ENCODE measurements around the gene PRPF6.

The PRPF6 gene

GRCh38 chr20:63945031-63945658 lies 35.8 kb upstream of the PRPF6 start:
- ATAC-seq = no peak
- DNase-seq = peak; percentile 2

DNA sequence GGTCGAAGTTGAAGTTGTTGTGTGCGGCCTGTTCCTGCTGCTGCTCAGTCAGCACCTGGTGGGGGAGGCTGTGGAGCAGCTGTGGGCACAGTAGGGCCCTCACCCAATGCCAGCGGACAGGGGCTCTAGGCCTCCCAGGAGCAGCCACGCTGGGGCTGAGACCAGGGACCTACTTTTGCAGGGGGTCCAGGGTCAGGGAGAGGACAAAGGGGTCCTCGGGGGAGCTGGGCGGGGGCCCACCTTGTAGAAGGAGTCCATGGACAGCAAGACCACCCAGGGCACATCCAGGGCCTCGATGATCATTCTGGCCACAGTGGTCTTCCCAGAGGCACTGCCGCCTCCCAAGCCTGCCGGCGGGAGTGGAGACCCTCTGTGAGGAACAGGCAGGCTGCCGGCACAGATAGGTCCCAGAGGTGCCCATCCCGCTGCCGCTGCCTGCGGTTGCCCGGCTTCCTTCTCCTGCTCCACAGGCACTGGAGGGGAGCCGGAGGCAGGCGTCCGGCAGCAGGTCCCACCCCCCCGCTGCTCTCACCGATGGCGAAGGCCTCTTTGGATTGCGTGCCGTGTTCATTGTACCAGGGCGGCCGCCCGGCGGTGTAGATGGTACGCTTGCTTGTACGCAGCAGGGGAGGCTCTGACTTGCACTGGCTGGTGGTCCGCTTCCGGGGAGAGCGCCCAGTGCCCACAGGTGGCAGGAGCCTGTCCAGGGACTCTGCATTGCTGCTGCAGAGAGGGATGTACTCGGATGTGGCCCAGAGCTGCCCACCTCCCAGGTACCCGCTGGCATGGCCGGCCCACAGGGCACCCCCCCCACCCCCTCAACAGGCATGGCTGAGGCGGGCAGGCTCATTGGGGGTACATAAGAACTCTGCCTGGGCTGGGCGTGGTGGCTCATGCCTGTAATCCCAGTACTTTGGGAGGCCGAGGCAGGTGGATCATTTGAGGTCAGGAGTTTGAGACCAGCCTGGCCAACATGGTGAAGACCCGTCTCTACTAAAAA lies 34.7 kb upstream of the PRPF6 start:
- DNase-seq (peak; percentile 3), ATAC-seq (no peak)

DNA sequence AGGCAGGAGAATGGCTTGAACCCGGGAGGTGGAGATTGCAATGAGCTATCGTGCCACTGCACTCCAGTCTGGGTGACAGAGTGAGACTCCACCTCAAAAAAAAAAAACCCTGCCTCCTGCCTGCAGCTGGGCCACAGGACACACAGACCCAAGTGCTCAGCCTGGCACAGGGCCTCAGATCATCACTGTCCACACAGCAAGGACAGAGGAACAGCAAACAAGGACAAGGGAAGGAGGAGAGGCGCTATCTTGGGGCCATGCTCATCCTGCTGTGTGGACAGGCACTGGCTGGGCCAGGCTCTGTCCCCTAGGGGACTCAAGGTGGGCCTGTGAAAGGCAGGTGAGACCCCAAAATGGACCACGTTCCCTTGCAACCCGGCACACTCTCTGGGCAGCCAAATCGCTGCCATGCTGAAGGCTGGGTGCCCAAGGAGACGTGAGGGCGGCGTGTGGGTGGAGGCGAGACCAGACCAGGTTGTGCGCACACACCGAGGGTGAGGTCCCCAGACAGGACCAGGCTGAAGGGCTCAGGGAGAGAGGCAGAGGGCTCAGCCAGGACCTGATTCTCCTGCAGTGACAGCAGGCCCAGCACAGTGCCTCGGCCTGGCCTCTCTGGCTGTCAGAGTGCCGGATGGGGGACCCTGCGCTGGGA lies 33.8 kb upstream of the PRPF6 start:
- ATAC-seq (no peak), DNase-seq (no peak)

DNA sequence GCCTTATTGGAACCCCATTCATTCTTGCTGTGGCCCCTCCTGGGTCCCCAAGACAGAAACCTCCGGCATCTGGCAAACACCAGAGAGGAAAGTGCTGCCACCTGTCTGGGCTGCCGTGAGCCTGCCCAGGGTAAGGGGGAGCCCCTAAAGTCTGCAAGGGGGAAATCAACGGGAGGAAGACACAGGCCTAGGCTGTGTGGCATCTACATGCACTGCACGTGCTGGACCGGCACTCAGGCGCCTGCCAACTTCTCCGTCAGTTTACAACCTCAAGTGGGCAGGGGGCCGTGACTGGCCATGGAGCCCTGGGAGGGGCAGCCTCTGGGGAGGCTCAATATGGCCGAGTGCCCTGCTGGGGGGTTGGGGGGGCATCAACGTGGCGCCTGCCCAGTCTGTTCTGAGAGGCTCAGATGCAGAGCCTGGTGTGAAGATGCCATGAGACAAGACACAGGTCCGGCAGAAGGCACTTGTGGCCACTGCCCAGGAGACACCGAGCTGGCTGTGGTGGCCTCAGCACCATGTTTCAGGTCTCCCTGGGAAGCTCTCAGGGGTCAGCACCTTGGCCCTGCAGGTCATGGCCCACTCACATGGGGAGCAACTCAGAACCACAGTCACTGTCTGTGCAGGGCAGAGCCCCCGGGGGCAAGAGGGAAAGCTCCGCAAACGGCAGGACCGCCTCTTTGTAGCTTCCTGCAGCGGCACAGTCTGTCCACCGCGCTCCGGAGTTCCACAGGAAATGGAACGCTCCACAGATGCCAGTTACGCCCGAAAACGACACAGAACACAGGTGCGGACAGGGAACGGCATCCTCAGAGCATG lies 33.1 kb upstream of the PRPF6 start:
- DNase-seq (peak; percentile 39), ATAC-seq (peak; percentile 54)

GRCh38 chr20:63950701-63951397 lies 30.1 kb upstream of the PRPF6 start:
- ATAC-seq (no peak), DNase-seq (no peak)

DNA sequence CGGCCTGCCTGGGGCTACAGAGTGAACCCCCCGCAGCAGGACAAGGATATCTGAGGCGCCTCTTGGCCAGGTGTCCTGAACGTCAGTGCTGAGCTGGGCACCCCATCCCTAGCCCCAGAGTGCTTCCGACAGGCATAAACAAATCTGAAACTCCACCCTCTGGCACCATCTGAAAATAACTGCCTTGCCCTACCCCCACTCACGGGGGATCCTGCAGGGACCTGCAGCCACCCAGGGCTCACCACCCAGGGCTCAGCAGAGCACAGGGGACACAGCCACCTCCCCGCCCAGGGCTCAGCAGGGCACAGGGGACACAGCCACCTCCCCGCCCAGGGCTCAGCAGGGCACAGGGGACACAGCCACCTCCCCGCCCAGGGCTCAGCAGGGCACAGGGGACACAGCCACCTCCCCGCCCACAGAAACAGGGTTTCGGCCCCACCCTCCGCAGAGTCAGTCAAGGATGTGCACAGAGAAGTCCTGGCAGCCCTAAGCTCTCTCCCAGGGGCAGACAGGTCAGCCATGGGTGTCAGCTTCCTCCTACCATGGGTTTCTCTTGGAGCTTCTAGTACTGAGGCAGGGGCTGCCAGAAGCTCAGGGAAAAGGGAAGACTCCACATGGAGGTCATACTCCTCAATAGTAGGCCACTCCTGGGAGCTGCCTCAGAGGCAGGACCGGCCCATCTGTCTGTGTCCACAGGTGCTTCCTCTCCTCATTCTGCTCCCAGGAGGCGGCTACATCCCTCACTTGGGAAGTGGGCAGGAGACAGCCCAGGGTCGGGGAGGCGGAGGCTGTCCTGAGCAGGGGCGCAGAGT lies 29.3 kb upstream of the PRPF6 start:
- DNase-seq (no peak), ATAC-seq (no peak)

DNA sequence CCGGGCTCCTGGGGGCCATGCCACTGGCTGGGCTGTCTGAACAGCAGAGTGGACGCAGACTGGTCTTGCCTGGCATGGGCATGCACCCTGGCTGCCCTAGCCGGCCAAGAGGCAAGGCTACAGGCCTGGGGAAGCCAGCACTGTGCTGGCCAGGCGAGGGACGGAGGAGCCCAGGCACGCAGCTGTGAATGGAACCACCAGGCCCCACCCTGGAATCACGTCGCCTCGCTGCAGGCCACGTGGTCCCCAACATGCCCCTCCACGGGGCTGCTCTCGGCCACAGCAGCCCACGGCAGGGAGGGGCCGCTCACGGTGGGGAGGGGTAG lies 28.8 kb upstream of the PRPF6 start:
- ATAC-seq = no peak
- no peak for DNase-seq

DNA sequence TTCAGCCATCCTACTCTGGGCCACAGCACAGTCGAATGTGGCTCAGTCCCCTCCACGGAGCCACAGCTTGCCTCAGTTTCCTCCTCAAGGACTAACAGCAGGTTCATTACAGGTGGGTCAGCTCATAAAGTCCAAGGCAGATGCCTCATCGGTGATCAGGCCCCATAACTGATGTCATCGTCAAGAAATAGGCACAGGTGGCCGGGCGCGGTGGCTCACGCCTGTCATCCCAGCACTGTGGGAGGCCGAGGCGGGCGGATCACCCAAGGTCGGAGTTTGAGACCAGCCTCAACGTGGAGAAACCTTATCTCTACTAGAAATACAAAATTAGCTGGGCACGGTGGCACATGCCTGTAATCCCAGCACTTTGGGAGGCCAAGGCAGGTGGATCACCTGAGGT lies 28.2 kb upstream of the PRPF6 start:
- ATAC-seq (no peak), DNase-seq (no peak)

DNA sequence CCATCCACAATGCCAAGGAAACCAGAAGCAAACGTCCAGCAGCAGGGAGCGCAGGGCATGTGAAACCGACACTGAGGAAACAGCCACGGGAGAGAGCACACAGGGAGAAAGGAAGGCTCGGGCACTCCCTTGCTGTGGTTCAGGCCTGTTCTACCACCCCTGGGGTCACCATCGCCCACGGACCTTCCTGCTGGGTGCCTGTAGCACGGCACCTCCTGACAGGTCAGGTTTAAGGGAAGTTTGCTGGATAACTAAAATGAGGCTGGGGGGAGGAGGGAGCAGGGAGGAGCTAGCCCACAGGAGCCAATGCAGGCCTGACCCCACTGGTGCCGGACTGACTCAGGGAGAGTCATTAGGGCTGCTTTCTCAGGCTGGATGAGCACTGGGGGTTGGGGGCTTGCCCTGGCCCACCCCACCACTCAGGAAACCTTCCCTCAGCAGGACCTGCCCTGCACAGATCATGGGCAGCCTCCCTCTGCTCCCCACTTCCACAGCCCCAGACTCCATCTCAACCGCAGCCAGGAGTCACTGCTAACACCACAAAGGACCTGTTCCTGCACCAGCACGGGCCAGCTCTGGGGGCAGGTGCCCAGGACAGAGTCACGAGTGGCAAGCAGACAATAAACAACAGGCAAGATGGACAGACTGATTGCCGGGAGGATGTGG lies 27.0 kb upstream of the PRPF6 start:
- DNase-seq (no peak), ATAC-seq (no peak)

DNA sequence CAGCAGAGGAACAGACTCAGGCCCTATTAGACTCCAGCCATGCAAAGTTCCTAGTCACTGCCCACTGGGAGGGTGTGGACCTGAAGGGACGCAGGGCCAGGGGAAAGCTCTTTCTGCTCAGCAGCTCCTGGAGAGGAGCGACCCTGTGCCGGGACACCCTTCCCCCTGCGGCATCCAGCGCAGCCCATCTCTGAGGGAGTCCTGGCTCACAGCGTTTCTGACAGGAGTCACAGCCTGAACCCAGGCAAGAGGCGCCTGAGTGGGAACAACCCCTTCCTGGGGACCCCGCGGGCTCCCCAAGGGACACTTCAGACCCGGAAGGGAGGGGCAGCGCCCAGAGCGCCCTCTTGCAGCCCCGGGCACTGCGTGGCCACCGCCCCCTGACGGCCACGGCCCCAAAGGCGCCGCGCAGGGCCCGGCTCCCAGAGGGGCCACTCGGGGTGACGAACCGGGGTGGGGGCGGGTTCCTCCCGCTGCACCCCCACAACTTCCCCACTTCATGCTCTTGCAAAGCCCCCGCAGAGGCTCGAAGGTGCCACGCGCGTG lies 25.6 kb upstream of the PRPF6 start:
- peak; percentile 55 for DNase-seq
- no peak for ATAC-seq

- ATAC-seq = peak; percentile 83
- peak; percentile 90 for DNase-seq
Measured at GRCh38 chr20:63955827-63956663, 24.9 kb upstream of the PRPF6 start, which contains the start of gene UCKL1. UCKL1 (minus strand) TSS chr20:63956416; CDS start chr20:63956372, 44 bp downstream.

DNA sequence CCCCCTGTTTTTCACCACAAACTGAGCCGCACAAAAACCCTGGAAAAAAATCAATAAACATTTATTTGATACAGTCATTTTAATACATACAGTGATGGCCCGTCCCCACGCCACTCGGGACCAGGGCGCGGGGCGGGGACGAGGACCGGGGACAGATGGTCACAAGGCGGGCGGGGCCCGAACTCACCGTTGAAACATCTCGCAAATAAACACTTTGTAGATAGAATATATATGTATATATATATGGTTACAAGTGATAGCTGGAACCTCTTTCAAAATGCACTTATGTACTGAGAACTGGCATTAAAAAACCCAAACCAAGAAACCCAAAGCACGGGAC lies 24.3 kb upstream of the PRPF6 start:
- DNase-seq (no peak), ATAC-seq (peak; percentile 1)

DNA sequence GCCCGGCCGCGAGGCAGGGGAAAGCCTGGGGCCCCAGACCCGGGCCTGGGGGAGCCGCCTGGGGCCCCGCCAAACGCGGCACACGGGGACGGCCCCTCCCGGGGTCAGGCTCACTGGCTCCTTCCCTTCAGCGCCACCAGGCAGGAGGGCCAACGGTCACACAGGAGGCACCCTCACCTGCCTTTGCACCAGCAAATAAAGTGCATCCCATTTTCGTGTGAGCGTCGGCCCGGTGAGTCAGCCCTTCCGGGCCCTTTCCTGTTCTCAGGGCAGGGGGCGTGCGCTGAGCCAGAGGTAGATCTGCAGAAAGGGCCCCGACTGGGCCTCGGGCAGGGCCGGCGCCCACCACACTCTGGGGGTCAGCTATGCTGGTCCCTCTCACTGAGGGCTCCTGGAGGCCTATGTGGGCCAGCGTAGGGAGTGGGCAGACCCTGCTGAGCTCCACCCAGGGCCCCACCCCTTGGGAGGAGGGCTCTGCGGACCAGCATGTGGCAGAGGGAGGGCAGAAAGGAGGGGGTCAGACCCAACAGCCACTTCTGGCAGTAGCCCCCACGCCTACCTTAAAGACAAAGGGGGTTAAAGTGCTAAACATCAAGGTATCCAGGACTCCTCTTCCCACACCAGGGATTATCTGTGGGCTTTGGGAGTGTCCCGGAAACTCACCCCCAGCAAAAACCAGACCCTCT lies 23.8 kb upstream of the PRPF6 start:
- DNase-seq (peak; percentile 75), ATAC-seq (peak; percentile 55)

DNA sequence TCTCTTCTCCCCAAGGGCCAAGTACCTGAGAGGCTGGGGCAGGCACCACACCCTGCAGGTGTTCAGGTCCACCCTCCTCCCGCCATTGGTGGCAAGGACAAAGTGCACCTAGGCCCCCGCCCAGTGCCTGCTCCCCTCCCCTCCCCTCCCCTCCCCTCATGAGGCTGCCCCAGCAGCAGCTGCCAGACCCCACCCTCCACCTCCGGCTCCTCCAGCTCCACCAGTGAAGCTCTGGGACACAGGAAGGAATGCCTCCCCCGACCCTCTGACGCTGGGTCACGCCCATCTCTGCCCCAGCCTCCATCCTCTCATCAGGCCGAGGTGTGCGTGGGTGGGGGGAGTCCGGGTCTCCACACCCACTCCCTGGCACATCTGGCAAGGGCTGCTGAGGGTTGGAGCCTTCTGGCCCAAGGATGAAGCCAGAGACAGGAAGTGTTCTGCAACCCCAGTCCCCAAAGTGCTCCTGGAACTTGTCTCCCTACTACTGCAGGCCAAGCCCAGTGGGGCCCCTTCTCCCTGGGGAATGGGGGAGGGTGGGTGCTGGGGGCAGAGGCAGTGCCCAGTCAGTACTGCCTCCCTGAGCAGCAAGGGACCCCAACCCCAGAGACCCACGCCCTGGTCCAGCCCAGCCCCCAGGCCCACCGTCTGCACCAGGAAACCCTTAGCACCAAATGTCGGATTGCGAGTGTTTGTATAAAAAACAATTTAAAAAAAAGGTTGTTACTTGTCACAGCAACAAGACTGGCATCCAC lies 23.1 kb upstream of the PRPF6 start:
- no peak for ATAC-seq
- DNase-seq = peak; percentile 62

DNA sequence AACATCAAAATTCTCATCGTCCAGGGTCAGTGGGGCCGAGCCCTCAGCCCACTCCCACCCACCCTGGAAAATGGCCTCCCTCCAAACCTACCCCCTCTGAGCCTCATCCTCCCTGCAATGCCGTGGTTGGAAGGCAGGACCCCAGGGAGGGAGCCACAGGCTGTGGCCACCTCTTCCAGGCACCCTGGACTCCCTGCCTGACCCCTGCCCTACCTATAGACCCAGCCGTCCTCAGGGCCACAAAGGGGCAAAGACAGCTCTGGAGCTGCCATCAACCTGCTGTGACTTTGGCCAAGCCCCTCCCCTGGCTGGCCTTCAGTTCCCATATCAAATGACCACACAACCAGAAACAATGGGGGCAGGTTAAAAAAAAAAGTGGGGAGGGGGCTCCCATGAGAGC lies 22.5 kb upstream of the PRPF6 start:
- no peak for ATAC-seq
- DNase-seq = no peak

- DNase-seq (no peak), ATAC-seq (no peak)
Measured at GRCh38 chr20:63958964-63959698, 21.8 kb upstream of the PRPF6 start.

- ATAC-seq (no peak), DNase-seq (no peak)
Measured at GRCh38 chr20:63959699-63960075, 21.2 kb upstream of the PRPF6 start.

Measured in stimulated activated naive CD8-positive, alpha-beta T cell treated with anti-CD3 and anti-CD28 coated beads, Interleukin-15, Interleukin-2, amounts not matched to agents 100 U/mL and 50 U/mL, for 24 hours (primary cell).